Neuron (in vitro differentiated cells): Measurements from ENCODE around the gene GBX1.

ENCODE experiments used
- H2AFZ ChIP-seq: one replicate; pipeline ENCODE4 v1.6.1; 2013; ENCODE audit warnings: low read depth, mild to moderate bottlenecking, inconsistent platforms, low read length, moderate library complexity
- H3K27me3 ChIP-seq: one replicate; pipeline ENCODE4 v1.6.1; 2013; ENCODE audit warnings: low read length; ENCODE audit not compliant: insufficient read depth
- H3K36me3 ChIP-seq: one replicate; pipeline ENCODE4 v1.6.1; 2013; ENCODE audit warnings: low read length; ENCODE audit not compliant: insufficient read depth
- H3K4me1 ChIP-seq: one replicate; pipeline ENCODE4 v1.6.1; 2013; ENCODE audit warnings: low read length; ENCODE audit not compliant: insufficient read depth
- H3K4me3 ChIP-seq: 2 replicates; pipeline ENCODE4 v1.5.1; 2013; ENCODE audit warnings: mild to moderate bottlenecking, low read length, moderate library complexity
- H3K9me3 ChIP-seq: one replicate; pipeline ENCODE4 v1.6.1; 2013; ENCODE audit warnings: low read length

The GBX1 gene

DNA sequence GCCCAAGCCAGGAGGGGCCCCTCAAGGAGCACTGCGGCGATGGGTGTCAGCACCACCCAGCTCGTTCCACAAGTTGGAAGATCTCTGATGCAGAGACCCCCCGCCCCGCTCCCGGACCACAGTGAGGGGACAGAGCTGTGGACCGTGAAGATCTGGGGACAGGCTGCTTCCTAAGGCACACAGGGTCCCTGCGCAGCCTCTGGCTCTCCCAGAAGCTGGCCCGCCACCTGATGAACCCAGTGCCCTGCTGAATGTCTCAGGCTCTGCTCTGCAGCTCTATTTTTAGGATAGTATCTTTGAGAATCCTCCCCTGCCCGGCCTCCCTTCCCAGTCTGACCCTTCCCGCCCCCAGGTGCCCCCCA, 29.7 kb downstream of the GBX1 start:
- Histone ChIP-seq H3K4me3 (no peak overlapping the region), H3K4me1 (no peaks in the 10 kb centered on the region), H2AFZ (no peak overlapping the region), H3K27me3 (no peaks in the 10 kb centered on the region), H3K36me3 (peaks cover 65% of the 10 kb centered on the region), H3K9me3 (no peaks in the 10 kb centered on the region)

- no peaks in the 10 kb centered on the region for H3K27me3 ChIP-seq
- H2AFZ ChIP-seq: no peak overlapping the region
- H3K4me1 ChIP-seq: no peaks in the 10 kb centered on the region
- H3K9me3 ChIP-seq: no peaks in the 10 kb centered on the region
- no peak overlapping the region for H3K4me3 ChIP-seq
- peaks cover 62% of the 10 kb centered on the region for H3K36me3 ChIP-seq
These were observed 30.3 kb downstream of the GBX1 start for GRCh38 chr7:151137076-151137675.

DNA sequence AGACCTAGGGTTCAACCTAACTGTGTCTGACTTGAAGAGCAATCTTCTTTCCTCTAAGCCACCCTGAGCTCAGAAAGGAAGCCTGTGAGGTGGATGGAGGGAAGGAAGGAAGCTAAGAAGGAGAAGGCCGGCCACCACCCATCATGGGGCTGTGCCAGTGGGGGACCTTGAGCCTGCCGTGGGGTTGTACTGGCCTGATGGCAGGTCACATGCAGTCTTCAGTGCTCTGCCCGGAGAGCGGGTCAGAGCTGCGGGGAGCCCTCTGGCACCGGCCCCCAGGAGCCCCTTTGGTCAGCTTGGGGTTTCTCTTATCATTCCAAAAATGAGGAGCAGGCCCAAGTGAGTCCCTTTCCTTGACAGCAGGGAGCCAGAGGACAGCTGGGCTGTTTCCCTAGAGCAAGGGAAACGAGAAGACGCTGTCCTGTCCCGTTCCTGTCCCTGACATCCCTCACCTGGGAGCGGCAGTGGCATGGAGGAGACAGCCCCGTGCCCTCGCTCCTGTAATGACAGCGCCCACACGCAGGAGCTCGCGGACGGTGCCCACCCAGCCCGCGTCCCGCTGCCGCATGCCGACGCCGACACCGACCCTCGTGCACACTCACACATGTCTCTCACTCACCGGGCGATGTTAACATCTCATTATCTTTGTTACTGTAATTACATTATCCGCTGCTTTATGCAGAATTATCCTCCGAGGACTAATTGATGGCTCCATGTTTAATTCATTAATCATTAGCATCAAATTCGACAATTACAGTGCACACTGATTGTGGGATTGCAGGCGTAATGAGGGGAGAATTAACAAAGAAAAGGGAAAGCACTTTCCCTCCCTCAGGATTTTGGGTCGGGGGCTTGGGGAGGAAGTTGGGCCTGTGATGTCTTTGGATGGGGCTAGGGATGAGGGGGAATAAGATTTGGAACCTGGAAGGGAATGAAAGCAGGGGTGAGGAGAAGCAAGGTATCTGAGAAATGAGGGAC, 31.3 kb downstream of the GBX1 start:
- Histone ChIP-seq H3K27me3 (no peaks in the 10 kb centered on the region), H3K36me3 (peaks cover 63% of the 10 kb centered on the region), H2AFZ (no peak overlapping the region), H3K9me3 (no peaks in the 10 kb centered on the region), H3K4me1 (no peaks in the 10 kb centered on the region), H3K4me3 (no peak overlapping the region)

GRCh38 chr7:151135525-151135845, 32.0 kb downstream of the GBX1 start:
- Histone ChIP-seq H3K4me1 (no peaks in the 10 kb centered on the region), H2AFZ (no peak overlapping the region), H3K36me3 (peaks cover 65% of the 10 kb centered on the region), H3K4me3 (no peak overlapping the region), H3K27me3 (no peaks in the 10 kb centered on the region), H3K9me3 (no peaks in the 10 kb centered on the region)

DNA sequence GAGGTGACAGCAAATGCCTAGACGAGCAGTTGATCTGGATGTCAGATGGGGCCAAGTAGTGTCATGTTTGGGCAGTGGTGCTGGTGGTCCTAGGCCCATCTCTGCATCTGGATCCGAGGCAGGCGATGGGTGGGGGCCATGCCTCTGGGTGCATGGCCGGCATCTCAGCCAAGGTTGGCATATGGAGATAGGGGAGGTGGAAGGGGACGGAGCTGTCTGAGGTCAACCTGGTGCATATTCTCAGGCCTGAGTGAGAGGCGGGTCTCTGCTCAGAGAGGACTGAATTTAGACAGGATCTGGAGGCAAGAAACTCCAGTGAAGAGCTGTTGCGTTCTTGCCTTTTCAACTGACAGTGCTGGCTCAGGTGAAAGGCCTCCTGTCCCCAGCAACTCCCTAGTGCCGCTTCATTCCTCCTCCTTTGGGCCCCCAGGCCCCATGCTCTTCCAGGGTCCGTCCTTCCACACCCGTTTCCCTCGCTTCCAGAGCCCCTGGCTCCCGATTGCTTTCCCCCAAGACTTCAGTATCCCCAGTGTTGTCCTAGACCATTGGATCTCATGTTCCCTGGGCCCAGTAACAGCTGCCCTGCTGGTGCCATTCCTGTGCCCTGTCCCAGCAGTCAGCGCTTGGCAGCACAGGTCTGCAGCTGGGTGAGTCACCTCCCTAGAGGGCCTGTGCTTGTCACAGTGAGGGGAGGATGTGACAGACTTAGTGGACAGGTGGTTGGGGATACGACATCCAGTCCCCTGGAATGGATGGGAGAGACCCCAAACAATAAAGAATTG, 32.6 kb downstream of the GBX1 start:
- no peak overlapping the region for H2AFZ ChIP-seq
- H3K4me3 ChIP-seq: no peak overlapping the region
- H3K36me3 ChIP-seq: peaks cover 66% of the 10 kb centered on the region
- H3K9me3 ChIP-seq: no peaks in the 10 kb centered on the region
- H3K4me1 ChIP-seq: no peaks in the 10 kb centered on the region
- no peaks in the 10 kb centered on the region for H3K27me3 ChIP-seq

DNA sequence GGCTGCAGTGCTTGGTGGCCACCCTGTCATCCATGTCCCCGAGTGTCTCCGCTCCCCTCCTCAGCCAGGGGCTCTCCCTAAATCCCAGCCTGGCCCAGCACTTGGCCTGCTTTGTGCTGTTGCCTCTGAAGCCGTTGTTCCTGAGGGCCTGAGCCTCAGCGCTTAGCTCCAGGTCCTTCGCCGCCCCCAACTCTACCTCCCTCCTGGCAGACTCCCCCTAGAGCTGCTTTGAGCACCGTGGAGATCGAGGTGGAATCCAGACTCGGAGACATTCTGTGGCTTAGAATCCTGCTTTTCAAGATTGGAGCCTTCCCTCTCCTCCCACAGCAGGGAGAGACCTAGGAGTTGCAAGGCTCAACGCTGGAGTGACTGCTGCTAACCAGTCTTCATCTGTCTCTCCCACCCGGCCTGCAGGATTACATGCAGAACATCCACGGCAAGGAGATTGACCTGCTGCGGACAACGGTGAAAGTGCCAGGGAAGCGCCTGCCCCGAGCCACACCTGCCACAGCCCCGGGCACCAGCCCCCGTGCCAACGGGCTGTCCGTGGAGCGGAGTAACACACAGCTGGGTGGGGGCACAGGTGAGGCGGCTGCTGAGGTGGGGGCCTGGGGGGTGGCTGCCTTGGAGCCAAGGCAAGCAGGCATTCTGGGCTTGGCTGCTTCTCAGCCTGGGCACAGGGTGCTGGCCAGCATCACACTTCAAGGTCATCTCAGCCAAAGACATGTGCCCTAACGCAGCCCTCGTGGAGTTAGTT, 33.3 kb downstream of the GBX1 start:
- H2AFZ ChIP-seq: no peak overlapping the region
- H3K4me1 ChIP-seq: no peaks in the 10 kb centered on the region
- no peaks in the 10 kb centered on the region for H3K9me3 ChIP-seq
- H3K27me3 ChIP-seq: no peaks in the 10 kb centered on the region
- H3K4me3 ChIP-seq: no peak overlapping the region
- peaks cover 67% of the 10 kb centered on the region for H3K36me3 ChIP-seq

DNA sequence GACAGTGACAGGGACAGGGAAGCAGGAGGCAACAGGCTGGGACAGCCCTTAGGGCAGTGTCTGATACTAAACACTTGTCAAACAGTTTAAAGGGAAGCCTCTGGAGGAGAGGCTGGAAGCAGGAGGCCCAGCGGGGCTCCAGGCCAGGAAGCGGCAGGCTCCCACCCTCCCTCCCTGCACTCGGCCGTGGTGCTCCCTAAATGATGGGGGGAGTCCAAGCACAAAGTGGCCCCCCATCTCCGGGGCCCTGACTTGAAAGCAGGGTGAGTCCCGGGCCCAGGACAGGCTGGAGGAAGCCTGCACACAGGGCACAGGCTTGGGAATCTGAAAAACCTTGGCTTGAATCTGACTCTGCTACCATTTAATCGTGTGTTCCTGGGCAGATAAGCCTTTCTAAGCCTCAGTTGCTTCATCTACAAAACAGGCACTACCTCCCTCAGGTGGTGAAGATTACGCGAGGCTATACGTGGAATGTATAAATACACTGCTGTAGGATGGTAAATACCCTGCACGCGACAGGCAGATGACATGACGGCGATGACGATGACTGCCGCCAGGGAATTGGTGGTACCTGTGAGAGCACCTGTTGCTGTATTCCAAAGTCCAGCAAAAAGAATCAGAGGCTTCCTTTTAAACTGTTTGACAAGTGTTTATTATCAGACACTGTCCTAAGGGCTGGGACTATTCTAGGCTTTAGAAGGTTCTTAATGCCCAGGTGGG, 34.1 kb downstream of the GBX1 start:
- Histone ChIP-seq H3K9me3 (no peaks in the 10 kb centered on the region), H2AFZ (no peak overlapping the region), H3K4me3 (no peak overlapping the region), H3K27me3 (no peaks in the 10 kb centered on the region), H3K4me1 (no peaks in the 10 kb centered on the region), H3K36me3 (peaks cover 71% of the 10 kb centered on the region)

DNA sequence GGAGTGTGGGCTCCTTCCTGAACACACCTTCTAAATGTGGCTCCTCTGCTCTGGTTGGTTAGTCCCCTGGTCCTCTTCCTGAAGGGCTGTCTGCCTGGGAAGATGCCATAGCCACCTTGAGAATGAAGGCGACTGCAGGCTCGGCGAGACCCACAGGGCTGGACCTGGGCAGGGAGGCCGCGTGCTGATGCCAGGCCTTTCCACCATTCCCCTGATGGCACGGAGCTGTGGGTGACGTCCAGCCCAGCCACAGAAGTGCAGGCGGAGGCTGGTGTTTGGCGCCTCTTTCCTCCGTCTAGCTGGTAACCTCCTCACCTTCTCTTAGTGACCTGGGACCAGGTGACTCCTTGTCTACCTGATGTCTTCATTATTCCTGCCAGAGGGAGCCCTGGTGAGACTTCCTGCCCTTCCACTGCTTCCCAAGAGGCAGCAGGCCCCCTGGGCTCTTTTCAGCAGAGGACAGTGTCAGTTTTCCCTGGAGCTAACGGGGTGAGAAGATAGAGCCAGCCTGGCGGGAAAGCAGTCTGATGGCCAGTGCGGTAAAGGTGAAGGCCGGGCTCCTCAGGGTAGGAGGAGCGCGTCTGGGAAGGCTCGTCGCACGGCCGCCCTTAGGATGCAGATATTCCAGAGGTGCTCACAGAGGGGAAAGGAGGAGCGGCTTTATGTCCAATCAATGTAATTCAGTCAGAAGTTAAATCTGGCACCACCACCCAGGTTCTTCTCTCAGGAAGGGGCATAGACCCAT, 34.9 kb downstream of the GBX1 start:
- H3K27me3 ChIP-seq: no peaks in the 10 kb centered on the region
- H2AFZ ChIP-seq: no peak overlapping the region
- H3K36me3 ChIP-seq: peaks cover 78% of the 10 kb centered on the region

GRCh38 chr7:151131592-151132293, 35.8 kb downstream of the GBX1 start:
- Histone ChIP-seq H3K4me3 (no peak overlapping the region), H2AFZ (no peak overlapping the region), H3K4me1 (no peaks in the 10 kb centered on the region), H3K9me3 (no peaks in the 10 kb centered on the region), H3K36me3 (peaks cover 76% of the 10 kb centered on the region), H3K27me3 (no peaks in the 10 kb centered on the region)

More for the DNA sequence above, 34.9 kb downstream of the GBX1 start:
- Histone ChIP-seq H3K4me3 (no peak overlapping the region), H3K4me1 (no peaks in the 10 kb centered on the region), H3K9me3 (no peaks in the 10 kb centered on the region)

- Histone ChIP-seq H3K4me3 (no peak overlapping the region), H3K27me3 (no peaks in the 10 kb centered on the region), H3K4me1 (no peaks in the 10 kb centered on the region), H3K9me3 (no peaks in the 10 kb centered on the region), H2AFZ (no peak overlapping the region), H3K36me3 (peaks cover 71% of the 10 kb centered on the region)
These were observed 36.3 kb downstream of the GBX1 start for GRCh38 chr7:151131224-151131591.

- H3K36me3 ChIP-seq: peaks cover 66% of the 10 kb centered on the region
- H2AFZ ChIP-seq: no peak overlapping the region
- H3K27me3 ChIP-seq: no peaks in the 10 kb centered on the region
- H3K9me3 ChIP-seq: no peaks in the 10 kb centered on the region
- no peaks in the 10 kb centered on the region for H3K4me1 ChIP-seq
- no peak overlapping the region for H3K4me3 ChIP-seq
These were observed 36.7 kb downstream of the GBX1 start for GRCh38 chr7:151130741-151131157.
